Measurements from ENCODE around the gene LMCD1.
A peak's percentile ranks its signal among the peaks of the same experiment; 100 is the strongest.

Gene LMCD1

DNA sequence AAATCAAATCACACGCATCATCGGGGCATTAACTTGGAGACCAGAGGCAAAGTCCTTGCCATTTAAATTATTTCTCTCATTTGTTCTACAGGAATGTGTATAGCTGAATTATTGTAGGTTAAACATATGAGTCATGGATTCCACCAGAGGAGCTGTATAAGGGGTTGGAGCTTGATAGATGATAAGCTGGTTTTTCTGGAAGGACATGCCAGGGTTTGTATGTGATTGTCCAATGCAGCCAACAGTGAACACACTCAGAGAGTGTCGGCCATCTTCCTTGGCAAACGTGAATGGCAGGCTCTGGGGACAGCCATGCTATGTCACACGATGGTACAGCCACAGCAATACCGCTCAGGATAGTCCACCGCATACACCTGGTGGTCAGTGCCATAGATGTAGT, 117.9 kb downstream of the LMCD1 start:
- DNase-seq (ENCODE audit: low read depth in 2 of 2) = no peak

DNA sequence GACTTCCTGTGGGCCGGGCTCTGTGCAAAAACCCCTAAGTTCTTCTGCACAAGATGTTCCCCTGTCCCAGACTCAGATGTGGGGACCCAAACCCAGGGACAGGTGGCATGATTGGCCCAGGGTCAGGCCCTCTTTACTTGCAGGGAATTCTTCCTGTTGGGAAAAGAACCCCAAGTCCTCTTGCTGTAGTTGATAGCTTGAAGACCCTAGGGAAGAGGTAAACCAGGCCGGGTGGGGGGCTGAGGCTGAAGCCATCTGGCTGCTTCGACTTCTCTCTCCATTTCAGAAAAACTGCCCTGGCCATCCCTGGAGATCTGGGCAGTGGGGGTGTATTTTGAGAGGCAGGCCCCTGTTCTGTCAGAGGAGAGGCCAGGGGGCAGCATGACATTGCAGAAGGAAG, 119.5 kb downstream of the LMCD1 start:
- no peak for DNase-seq (ENCODE audit: low read depth in 2 of 2)

- DNase-seq (ENCODE audit: low read depth in 2 of 2) = no peak
Measured at GRCh38 chr3:8621872-8622271, 120.2 kb downstream of the LMCD1 start.

GRCh38 chr3:8622873-8623691, 121.5 kb downstream of the LMCD1 start:
- peak; percentile 23 to 40 for DNase-seq (ENCODE audit: low read depth in 2 of 2)

DNA sequence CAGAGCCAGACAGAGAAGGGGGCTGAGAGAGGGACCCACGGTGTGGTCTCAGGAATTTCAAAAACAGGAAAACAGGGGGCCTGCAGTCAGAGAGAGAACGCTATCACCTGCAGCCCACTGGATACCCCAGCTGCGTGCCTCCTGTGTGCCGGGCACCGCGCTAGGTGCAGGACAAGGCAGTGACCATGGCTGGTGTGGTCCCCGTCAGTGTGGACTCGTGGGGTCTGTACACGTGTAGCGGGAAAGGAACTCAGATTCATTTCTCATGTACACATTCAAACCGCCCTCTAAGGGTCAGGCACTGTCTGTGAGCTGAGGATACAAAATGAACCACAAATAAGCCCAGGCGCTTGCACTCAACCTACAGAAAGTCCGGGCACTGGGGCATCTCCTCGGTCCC, 122.1 kb downstream of the LMCD1 start:
- no peak for DNase-seq (ENCODE audit: low read depth in 2 of 2)
